ENCODE data around the gene TBX21. TPM values are rescaled to one million over a fixed set of nuclear protein-coding genes. Genes with fewer than 3 reads are reported as not detected.

The TBX21 gene
- total and polyA plus RNA-seq, 7 donors = under 0.01 to 1.2 (median 0.36) TPM; not detected in 2

- 38 to 40% methylated on average over 26 of the region's 26 CpGs for WGBS, 2 donors
- H3K4me1 ChIP-seq = no peaks in the 10 kb centered on the region
- intact Hi-C loops (cut with DNase I) = no loop called here
- no peak overlapping the region for H3K4me3 ChIP-seq
- H3K27ac ChIP-seq = no peak overlapping the region
- peaks cover 0 to 54% (median 22%) of the 10 kb centered on the region in 3 donors for H3K27me3 ChIP-seq
- no peaks in the 10 kb centered on the region for H3K36me3 ChIP-seq
- no peaks in the 10 kb centered on the region for H3K9me3 ChIP-seq
- no peak for TF ChIP-seq CTCF (IDR thresholded peaks at IDR 0.05)
- no peak for TF ChIP-seq POLR2A (IDR thresholded peaks at IDR 0.05)
- TF ChIP-seq EP300 (IDR thresholded peaks at IDR 0.05) = no peak
- TF ChIP-seq POLR2AphosphoS5 (IDR thresholded peaks at IDR 0.05) = no peak
- DNase-seq = peak; percentile 40
Observed at GRCh38 chr17:47742319-47743181, 9.5 kb downstream of the TBX21 start.

- H3K27me3 ChIP-seq = peaks cover 0 to 56% (median 22%) of the 10 kb centered on the region in 3 donors
- TF ChIP-seq CTCF (IDR thresholded peaks at IDR 0.05) = no peak
- TF ChIP-seq POLR2AphosphoS5 (IDR thresholded peaks at IDR 0.05) = no peak
- no peak for TF ChIP-seq POLR2A (IDR thresholded peaks at IDR 0.05)
- TF ChIP-seq EP300 (IDR thresholded peaks at IDR 0.05) = no peak
- intact Hi-C loops (cut with DNase I) = no loop called here
- 62 to 67% methylated on average over 22 of the region's 22 CpGs for WGBS, 2 donors
- no peak for DNase-seq
- no peaks in the 10 kb centered on the region for H3K9me3 ChIP-seq
- no peak overlapping the region for H3K27ac ChIP-seq
- no peak overlapping the region for H3K4me3 ChIP-seq
- H3K36me3 ChIP-seq = no peaks in the 10 kb centered on the region
- no peaks in the 10 kb centered on the region for H3K4me1 ChIP-seq
Observed at GRCh38 chr17:47744168-47745036, 11.4 kb downstream of the TBX21 start.

- WGBS, 2 donors = 57 to 70% methylated on average over 10 of the region's 10 CpGs
- no peak for DNase-seq
- no peak for TF ChIP-seq POLR2A (IDR thresholded peaks at IDR 0.05)
- H3K9me3 ChIP-seq = no peaks in the 10 kb centered on the region
- peaks cover 0 to 62% (median 22%) of the 10 kb centered on the region in 3 donors for H3K27me3 ChIP-seq
- intact Hi-C loops (cut with DNase I) = no loop called here
- no peaks in the 10 kb centered on the region for H3K4me1 ChIP-seq
- no peak overlapping the region for H3K27ac ChIP-seq
- H3K4me3 ChIP-seq = no peak overlapping the region
- no peaks in the 10 kb centered on the region for H3K36me3 ChIP-seq
Observed at GRCh38 chr17:47745037-47745380, 12.0 kb downstream of the TBX21 start.

- Histone ChIP-seq H3K27ac (no peak overlapping the region), H3K9me3 (no peaks in the 10 kb centered on the region), H3K4me1 (no peaks in the 10 kb centered on the region), H3K4me3 (no peak overlapping the region), H3K27me3 (peaks cover 0 to 44% (median 0%) of the 10 kb centered on the region in 3 donors), H3K36me3 (no peaks in the 10 kb centered on the region)
- 81 to 86% methylated on average over 3 of the region's 3 CpGs for WGBS, 2 donors
- no peak for TF ChIP-seq POLR2AphosphoS5 (IDR thresholded peaks at IDR 0.05)
- no peak for TF ChIP-seq POLR2A (IDR thresholded peaks at IDR 0.05)
- DNase-seq = no peak
- intact Hi-C loops (cut with DNase I) = no loop called here
Observed at GRCh38 chr17:47751471-47751870, 18.4 kb downstream of the TBX21 start.

GRCh38 chr17:47757386-47757785, 24.4 kb downstream of the TBX21 start:
- intact Hi-C loops (cut with DNase I) = no loop called here
- no peaks in the 10 kb centered on the region for H3K36me3 ChIP-seq
- no peak overlapping the region for H3K27ac ChIP-seq
- H3K9me3 ChIP-seq = peaks cover 0 to 12% (median 2%) of the 10 kb centered on the region in 4 donors
- H3K4me3 ChIP-seq = no peak overlapping the region
- 48 to 54% methylated on average over 1 of the region's 1 CpG for WGBS, 2 donors
- H3K27me3 ChIP-seq = peaks cover 0 to 20% (median 0%) of the 10 kb centered on the region in 3 donors
- TF ChIP-seq POLR2AphosphoS5 (IDR thresholded peaks at IDR 0.05) (no peak), EP300 (IDR thresholded peaks at IDR 0.05) (no peak), POLR2A (IDR thresholded peaks at IDR 0.05) (no peak), CTCF (IDR thresholded peaks at IDR 0.05) (no peak)
- no peak for DNase-seq
- H3K4me1 ChIP-seq = no peaks in the 10 kb centered on the region

Measured in sigmoid colon (tissue), 7 donors.